T-helper 2 cell treated with Interferon-gamma antibody and Interleukin-4, amounts not matched to agents 5 μg/mL and 100 μg/mL, for 36 hours (primary cell): ENCODE measurements around the gene ADARB2.

ENCODE experiments used
- DNase-seq: peaks from one replicate; pipeline ENCODE4 v3.0.0; 2021; ENCODE audit warnings: low spot score
- H3K27ac Mint-ChIP-seq: one replicate; pipeline ENCODE4 v1.8.0; 2021; ENCODE audit warnings: mild to moderate bottlenecking, mixed read lengths
- H3K27me3 Mint-ChIP-seq: one replicate; pipeline ENCODE4 v1.8.0; 2021; ENCODE audit warnings: low read depth, mixed read lengths
- H3K36me3 Mint-ChIP-seq: one replicate; pipeline ENCODE4 v1.8.0; 2021; ENCODE audit warnings: low read depth, mixed read lengths
- H3K4me1 Mint-ChIP-seq: one replicate; pipeline ENCODE4 v1.8.0; 2021; ENCODE audit warnings: low read depth, mixed read lengths
- H3K4me3 Mint-ChIP-seq: one replicate; pipeline ENCODE4 v1.8.0; 2022; ENCODE audit warnings: mild to moderate bottlenecking, moderate library complexity, mixed read lengths
- H3K9me3 Mint-ChIP-seq: one replicate; pipeline ENCODE4 v1.8.0; 2021; ENCODE audit warnings: mixed read lengths

Gene ADARB2

GRCh38 chr10:1564791-1565190 lies 172.5 kb downstream of the ADARB2 start:
- no peaks in the 10 kb centered on the region for H3K4me1 Mint-ChIP-seq
- H3K27me3 Mint-ChIP-seq = no peaks in the 10 kb centered on the region
- no peaks in the 10 kb centered on the region for H3K36me3 Mint-ChIP-seq
- H3K27ac Mint-ChIP-seq = no peak overlapping the region
- no peak for DNase-seq
- H3K4me3 Mint-ChIP-seq = no peak overlapping the region
- H3K9me3 Mint-ChIP-seq = no peaks in the 10 kb centered on the region

- no peaks in the 10 kb centered on the region for H3K4me1 Mint-ChIP-seq
- no peaks in the 10 kb centered on the region for H3K27me3 Mint-ChIP-seq
- no peak overlapping the region for H3K27ac Mint-ChIP-seq
- no peak for DNase-seq
- H3K4me3 Mint-ChIP-seq = no peak overlapping the region
- H3K9me3 Mint-ChIP-seq = no peaks in the 10 kb centered on the region
- no peaks in the 10 kb centered on the region for H3K36me3 Mint-ChIP-seq
These were observed 174.3 kb downstream of the ADARB2 start for GRCh38 chr10:1563028-1563427.

- H3K4me1 Mint-ChIP-seq = no peaks in the 10 kb centered on the region
- no peak overlapping the region for H3K27ac Mint-ChIP-seq
- H3K9me3 Mint-ChIP-seq = no peaks in the 10 kb centered on the region
- DNase-seq = no peak
- H3K27me3 Mint-ChIP-seq = no peaks in the 10 kb centered on the region
- no peak overlapping the region for H3K4me3 Mint-ChIP-seq
- H3K36me3 Mint-ChIP-seq = no peaks in the 10 kb centered on the region
These were observed 175.5 kb downstream of the ADARB2 start for GRCh38 chr10:1561731-1562337.

- H3K4me3 Mint-ChIP-seq = no peak overlapping the region
- no peaks in the 10 kb centered on the region for H3K36me3 Mint-ChIP-seq
- H3K9me3 Mint-ChIP-seq = no peaks in the 10 kb centered on the region
- no peak overlapping the region for H3K27ac Mint-ChIP-seq
- no peak for DNase-seq
- no peaks in the 10 kb centered on the region for H3K4me1 Mint-ChIP-seq
- H3K27me3 Mint-ChIP-seq = no peaks in the 10 kb centered on the region
These were observed 176.7 kb downstream of the ADARB2 start for GRCh38 chr10:1560535-1561192.

GRCh38 chr10:1559761-1560160 lies 177.6 kb downstream of the ADARB2 start:
- no peaks in the 10 kb centered on the region for H3K27me3 Mint-ChIP-seq
- no peak for DNase-seq
- no peaks in the 10 kb centered on the region for H3K4me1 Mint-ChIP-seq
- no peaks in the 10 kb centered on the region for H3K9me3 Mint-ChIP-seq
- no peak overlapping the region for H3K4me3 Mint-ChIP-seq
- no peaks in the 10 kb centered on the region for H3K36me3 Mint-ChIP-seq
- no peak overlapping the region for H3K27ac Mint-ChIP-seq

- no peak overlapping the region for H3K27ac Mint-ChIP-seq
- H3K4me1 Mint-ChIP-seq = no peaks in the 10 kb centered on the region
- DNase-seq = no peak
- H3K9me3 Mint-ChIP-seq = no peaks in the 10 kb centered on the region
- H3K36me3 Mint-ChIP-seq = no peaks in the 10 kb centered on the region
- H3K27me3 Mint-ChIP-seq = no peaks in the 10 kb centered on the region
- no peak overlapping the region for H3K4me3 Mint-ChIP-seq
These were observed 178.0 kb downstream of the ADARB2 start for GRCh38 chr10:1559311-1559710.

DNA sequence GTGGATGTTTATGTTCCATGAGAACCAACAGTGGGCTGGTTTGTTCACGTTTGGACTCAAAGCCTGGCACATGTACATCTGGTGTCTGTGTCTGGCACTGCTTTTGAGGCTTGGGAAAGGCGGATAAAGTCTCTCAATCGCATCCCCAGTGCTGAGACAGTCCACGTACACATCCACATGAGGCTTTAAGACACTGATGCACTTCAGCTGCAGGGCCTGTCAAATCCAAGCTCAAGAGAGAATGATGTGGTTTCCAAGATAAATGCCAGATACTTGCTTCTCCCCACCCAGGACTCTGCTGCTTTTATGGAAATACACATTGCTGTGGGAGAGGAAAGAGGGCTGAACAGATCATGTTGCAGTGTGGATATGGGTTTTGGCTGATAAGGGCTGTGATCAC lies 178.4 kb downstream of the ADARB2 start:
- H3K4me1 Mint-ChIP-seq = no peaks in the 10 kb centered on the region
- H3K27ac Mint-ChIP-seq = no peak overlapping the region
- no peak overlapping the region for H3K4me3 Mint-ChIP-seq
- H3K9me3 Mint-ChIP-seq = no peaks in the 10 kb centered on the region
- no peak for DNase-seq
- H3K27me3 Mint-ChIP-seq = no peaks in the 10 kb centered on the region
- no peaks in the 10 kb centered on the region for H3K36me3 Mint-ChIP-seq

GRCh38 chr10:1557081-1557480 lies 180.2 kb downstream of the ADARB2 start:
- Mint-ChIP-seq H3K4me1 (no peaks in the 10 kb centered on the region), H3K9me3 (no peaks in the 10 kb centered on the region), H3K4me3 (no peak overlapping the region), H3K27me3 (no peaks in the 10 kb centered on the region), H3K36me3 (no peaks in the 10 kb centered on the region), H3K27ac (no peak overlapping the region)
- DNase-seq = no peak

DNA sequence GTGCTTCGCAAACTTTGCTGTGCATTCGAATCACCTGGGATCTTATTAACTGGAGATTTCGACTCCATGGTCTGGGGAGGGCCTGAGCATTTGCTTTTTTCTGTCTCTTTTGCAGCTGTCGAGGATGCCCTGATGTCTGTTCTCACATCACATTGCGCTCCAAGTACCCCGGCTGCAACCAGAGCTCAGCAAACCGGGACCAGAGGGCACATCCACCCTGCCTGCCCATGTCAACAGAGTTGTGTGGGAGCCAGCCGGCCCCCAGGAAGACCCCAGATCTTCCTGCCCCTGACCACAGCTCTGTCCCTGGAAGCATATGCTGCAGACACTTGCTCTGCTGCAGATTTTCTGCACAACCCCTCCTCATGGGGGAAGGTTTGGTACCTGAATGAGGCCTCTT lies 180.8 kb downstream of the ADARB2 start:
- no peak for DNase-seq
- Mint-ChIP-seq H3K36me3 (no peaks in the 10 kb centered on the region), H3K27ac (no peak overlapping the region), H3K9me3 (no peaks in the 10 kb centered on the region), H3K4me1 (no peaks in the 10 kb centered on the region), H3K27me3 (no peaks in the 10 kb centered on the region), H3K4me3 (no peak overlapping the region)

DNA sequence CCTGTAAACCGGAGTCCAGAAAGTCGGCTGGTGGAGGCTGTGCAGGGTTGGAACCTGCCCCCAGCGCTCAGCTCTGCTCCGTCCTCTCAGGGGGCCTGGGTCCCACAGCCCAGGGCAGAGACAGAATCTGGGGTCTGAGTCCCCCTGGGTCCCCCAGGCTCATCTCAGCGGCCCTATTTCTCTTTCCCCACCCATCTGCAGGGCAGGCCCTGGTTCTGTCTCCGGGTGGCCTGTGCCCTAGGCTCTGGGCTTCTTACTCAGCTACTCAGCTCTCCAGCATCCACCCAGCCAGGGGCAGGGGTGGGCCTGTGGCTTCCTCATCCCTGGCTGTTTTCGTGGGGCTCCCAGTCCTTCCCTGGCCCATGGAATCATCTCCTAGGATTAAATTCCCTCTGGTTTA lies 183.4 kb downstream of the ADARB2 start:
- no peaks in the 10 kb centered on the region for H3K36me3 Mint-ChIP-seq
- no peak for DNase-seq
- no peak overlapping the region for H3K4me3 Mint-ChIP-seq
- no peaks in the 10 kb centered on the region for H3K27me3 Mint-ChIP-seq
- H3K9me3 Mint-ChIP-seq = no peaks in the 10 kb centered on the region
- H3K4me1 Mint-ChIP-seq = peaks cover 4% of the 10 kb centered on the region
- H3K27ac Mint-ChIP-seq = no peak overlapping the region

- H3K27me3 Mint-ChIP-seq = no peaks in the 10 kb centered on the region
- no peak overlapping the region for H3K27ac Mint-ChIP-seq
These were observed 184.2 kb downstream of the ADARB2 start for GRCh38 chr10:1552881-1553670.

DNA sequence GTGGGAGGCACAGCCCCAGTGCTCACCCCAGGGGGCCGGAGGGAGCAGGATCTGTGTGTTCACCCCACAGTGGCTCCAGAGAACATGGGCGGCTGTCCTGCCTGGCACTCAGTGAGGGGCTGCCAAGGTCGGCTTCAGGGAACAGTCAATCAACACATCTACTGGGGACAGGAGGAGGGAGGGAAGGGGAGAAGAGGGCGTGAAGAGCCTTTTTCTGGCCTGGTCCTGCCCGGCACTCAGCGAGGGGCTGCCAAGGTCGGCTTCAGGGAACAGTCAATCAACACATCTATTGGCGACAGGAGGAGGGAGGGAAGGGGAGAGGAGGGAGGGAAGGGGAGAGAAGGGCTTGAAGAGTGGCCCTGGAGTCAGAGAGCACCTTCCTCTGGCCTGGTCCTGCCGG lies 184.9 kb downstream of the ADARB2 start:
- Mint-ChIP-seq H3K36me3 (no peaks in the 10 kb centered on the region), H3K9me3 (no peaks in the 10 kb centered on the region), H3K27me3 (no peaks in the 10 kb centered on the region), H3K27ac (no peak overlapping the region), H3K4me1 (peaks cover 4% of the 10 kb centered on the region), H3K4me3 (no peak overlapping the region)
- DNase-seq = no peak

More at GRCh38 chr10:1552881-1553670, 184.2 kb downstream of the ADARB2 start:
- Mint-ChIP-seq H3K36me3 (no peaks in the 10 kb centered on the region), H3K9me3 (no peaks in the 10 kb centered on the region), H3K4me3 (no peak overlapping the region), H3K4me1 (peaks cover 4% of the 10 kb centered on the region)
- no peak for DNase-seq

DNA sequence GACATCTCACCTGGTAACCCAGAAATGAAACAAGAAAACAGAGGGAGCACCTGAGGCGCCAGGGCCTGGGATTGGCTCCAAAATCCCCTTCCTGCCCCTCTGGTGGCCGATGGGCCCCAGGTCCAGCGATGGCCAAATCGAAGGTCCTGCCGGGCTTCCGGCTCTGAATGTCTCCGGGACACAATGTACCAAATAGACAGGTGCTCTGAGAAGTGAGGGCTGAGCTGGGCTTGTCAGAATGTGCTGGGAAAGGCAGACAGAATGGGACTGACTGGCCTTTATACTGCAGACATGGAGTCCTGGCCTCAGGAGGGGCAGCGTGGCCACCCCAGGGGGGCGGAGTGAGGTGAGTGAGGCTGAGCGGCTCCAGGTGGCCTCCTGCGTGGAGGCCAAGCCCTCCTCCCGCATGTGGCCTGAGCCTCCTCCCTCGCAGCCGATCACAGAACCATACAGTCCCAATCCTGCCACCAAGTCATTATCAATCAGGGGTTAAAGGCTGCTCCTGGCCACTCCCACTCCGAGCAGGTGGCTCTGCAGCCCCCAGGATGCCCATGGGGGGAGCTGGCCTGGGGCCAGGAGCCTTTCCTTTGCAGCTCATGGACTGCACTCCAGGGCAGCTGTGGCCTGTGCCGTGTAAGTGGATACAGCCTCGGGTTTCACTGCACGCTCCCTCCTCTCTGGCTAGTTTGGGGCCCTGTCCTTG lies 185.5 kb downstream of the ADARB2 start:
- H3K9me3 Mint-ChIP-seq = no peaks in the 10 kb centered on the region
- no peaks in the 10 kb centered on the region for H3K27me3 Mint-ChIP-seq
- no peaks in the 10 kb centered on the region for H3K36me3 Mint-ChIP-seq
- H3K4me3 Mint-ChIP-seq = no peak overlapping the region
- DNase-seq = no peak
- no peak overlapping the region for H3K27ac Mint-ChIP-seq
- peaks cover 4% of the 10 kb centered on the region for H3K4me1 Mint-ChIP-seq

DNA sequence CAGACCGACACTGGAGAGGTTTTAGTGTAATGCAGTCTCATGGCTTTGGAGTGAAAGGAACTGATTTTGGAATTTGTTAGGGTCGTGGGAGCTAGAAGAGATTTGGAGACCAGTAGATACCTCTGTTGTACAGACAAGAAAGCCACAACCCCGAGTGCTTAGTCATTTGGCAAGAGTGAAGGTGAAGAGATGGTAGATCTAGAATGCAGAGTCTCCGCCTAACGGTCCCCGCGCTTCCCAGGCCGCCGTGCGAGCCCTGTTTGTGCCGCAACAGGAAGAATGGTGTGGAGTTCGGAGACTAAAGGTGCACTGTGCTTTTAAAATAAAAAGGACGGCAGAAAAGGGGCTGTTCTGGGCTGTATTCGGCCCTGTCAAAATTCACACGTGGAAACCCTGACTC lies 186.7 kb downstream of the ADARB2 start:
- DNase-seq = no peak
- no peak overlapping the region for H3K27ac Mint-ChIP-seq
- H3K4me1 Mint-ChIP-seq = peaks cover 4% of the 10 kb centered on the region
- H3K4me3 Mint-ChIP-seq = no peak overlapping the region
- no peaks in the 10 kb centered on the region for H3K9me3 Mint-ChIP-seq
- no peaks in the 10 kb centered on the region for H3K36me3 Mint-ChIP-seq
- H3K27me3 Mint-ChIP-seq = no peaks in the 10 kb centered on the region
